Measurements from ENCODE around the gene GTSE1.
"Not testable (repeated sequence)": the region's sequence is repeated elsewhere in the genome, so short reads cannot be mapped to it uniquely, and the experiment has no call there.

The GTSE1 gene

DNA sequence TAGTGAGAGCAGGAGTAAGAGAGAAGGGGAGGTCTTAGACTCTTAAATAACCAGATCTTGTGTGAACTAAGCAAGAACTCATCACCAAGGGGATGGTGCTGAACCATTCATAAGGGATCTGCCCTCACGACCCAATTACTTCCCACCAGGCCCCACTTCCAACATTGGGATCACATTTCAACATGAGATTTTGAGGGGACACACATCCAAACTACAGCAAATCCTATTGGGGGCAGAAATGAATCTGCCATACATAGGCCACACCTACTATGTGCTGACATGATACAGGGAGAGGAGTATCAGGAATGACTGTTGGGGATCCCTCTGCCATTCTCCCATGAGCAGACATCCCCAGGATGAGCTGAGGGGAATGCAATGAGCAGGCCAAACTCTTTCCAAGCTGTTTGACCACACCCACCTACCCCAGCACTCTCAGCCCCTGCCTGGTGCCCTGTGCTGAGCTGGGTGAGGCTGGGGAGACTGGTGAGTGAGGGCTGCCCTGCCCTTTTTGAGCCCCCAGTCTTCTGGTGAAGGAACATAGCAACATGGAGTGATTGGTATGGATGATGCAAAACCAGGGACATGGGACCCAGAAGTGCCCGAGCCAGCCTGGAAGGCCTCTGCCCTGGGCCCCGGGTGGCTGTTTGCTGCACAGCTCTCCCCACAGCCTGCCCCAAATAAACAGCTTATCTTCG is 1.2 kb upstream of the GTSE1 start:
- DNase-seq = no peak

- no peak for DNase-seq
These were observed 612 bp downstream of the GTSE1 start for GRCh38 chr22:46297151-46297812.

GRCh38 chr22:46299101-46299500 is 2.4 kb downstream of the GTSE1 start:
- no peak for DNase-seq

DNA sequence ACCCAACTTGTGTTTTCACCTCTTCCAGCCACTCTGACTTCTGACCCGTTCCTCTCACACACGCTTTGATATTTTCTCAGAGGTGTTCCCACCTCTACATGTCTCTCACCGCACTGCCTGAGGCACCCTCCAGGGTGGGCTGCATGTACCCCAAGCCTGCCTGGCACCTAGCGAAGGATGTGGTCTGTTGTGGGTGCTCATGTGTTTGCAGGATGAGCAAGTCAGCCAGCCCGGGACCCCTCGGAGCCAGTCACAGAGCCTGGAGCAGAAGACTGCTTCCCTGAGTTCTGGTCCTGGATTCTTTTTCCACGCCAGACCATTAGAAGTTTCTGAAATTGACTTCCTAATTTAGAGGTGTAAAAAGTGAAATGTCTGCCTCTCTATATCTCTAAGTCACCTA is 3.8 kb downstream of the GTSE1 start:
- DNase-seq = no peak

GRCh38 chr22:46303347-46303965 is 6.8 kb downstream of the GTSE1 start:
- DNase-seq = no peak

DNA sequence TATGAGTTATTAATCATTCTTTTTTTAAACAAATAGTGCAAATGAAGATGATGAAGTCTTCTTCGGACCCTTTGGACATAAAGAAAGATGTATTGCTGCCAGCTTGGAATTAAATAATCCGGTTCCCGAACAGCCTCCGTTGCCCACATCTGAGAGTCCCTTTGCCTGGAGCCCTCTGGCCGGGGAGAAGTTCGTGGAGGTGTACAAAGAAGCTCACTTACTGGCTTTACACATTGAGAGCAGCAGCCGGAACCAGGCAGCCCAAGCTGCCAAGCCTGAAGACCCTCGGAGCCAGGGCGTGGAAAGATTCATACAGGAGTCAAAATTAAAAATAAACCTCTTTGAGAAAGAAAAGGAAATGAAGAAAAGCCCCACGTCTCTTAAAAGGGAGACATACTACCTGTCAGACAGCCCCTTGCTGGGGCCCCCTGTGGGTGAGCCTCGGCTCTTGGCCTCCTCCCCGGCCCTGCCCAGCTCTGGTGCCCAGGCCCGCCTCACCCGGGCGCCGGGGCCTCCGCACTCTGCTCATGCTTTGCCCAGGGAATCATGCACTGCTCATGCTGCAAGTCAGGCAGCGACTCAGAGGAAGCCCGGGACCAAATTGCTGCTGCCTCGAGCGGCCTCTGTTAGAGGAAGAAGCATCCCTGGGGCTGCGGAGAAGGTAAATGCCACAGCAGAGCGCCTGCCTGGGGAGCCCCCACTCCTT is 11.8 kb downstream of the GTSE1 start:
- DNase-seq = no peak

GRCh38 chr22:46309526-46310085 is 12.9 kb downstream of the GTSE1 start:
- no peak for DNase-seq

DNA sequence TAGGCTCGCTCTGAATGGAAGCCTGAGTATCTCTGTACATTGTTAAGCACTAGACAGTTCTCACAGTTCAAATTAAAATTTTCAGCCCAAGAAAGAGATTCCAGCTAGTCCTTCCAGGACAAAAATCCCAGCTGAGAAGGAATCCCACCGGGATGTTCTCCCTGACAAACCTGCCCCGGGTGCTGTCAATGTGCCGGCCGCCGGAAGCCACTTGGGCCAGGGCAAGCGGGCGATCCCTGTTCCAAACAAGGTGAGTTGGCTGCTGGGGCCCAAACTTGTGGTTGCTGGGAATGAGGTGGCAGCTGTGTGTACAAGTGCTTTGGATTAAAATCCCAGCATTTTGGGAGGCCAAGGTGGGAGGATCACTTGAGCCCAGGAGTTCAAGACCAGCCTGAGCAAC is 15.4 kb downstream of the GTSE1 start:
- no peak for DNase-seq

- not testable (repeated sequence) for DNase-seq
These were observed 16.2 kb downstream of the GTSE1 start for GRCh38 chr22:46312848-46313247.

DNA sequence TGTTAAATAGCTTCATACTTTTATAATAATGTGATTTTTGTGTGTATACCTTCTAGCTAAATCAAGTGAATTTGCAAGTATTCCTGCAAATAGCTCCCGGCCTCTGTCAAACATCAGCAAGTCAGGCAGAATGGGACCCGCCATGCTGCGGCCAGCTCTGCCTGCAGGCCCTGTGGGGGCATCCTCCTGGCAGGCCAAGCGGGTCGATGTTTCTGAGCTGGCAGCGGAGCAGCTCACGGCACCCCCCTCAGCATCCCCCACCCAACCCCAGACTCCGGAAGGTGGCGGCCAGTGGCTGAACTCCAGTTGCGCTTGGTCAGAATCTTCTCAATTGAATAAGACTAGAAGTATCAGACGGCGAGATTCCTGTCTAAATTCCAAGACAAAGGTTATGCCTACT is 19.3 kb downstream of the GTSE1 start:
- no peak for DNase-seq

DNA sequence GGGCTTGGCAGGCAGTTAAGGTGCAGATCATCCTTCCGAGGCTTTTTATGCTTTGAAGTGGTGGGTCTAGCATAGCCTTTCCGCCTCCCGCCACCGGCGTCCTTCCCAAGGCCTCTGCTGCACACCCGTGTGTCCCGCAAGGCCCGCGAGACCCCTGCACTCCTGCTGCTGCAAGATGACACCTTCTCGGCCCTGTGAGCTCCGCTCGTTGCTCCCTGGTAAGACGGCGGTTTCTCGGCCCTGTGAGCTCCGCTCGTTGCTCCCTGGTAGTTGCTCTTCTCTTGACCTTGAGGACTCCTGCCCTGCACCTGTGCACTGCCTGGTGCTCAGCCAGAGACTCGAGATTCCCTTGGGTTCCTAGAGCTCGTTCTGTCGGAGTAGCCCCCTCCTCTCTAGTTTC is 21.0 kb downstream of the GTSE1 start:
- no peak for DNase-seq

DNA sequence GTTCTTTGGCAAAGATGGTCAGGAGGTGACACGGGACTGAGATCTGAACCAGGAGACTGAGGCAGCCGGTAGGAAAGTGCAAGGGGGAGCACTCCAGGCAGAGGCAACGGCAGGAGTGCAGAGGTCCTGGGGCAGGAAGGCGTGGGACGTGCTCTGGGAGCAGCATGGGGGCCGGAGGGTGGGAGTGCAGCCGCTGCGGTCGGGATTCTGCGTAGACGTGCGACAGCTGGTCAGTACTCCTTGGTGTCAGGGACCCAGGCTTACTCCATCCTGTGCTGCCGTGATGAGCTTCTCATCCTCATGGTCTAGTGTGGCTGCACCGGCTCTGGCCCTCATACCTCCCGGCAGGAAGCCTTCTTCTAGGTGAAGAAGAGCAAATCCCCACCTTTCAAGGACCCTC is 21.9 kb downstream of the GTSE1 start:
- no peak for DNase-seq

- no peak for DNase-seq
These were observed 22.6 kb downstream of the GTSE1 start for GRCh38 chr22:46319319-46319718.

DNA sequence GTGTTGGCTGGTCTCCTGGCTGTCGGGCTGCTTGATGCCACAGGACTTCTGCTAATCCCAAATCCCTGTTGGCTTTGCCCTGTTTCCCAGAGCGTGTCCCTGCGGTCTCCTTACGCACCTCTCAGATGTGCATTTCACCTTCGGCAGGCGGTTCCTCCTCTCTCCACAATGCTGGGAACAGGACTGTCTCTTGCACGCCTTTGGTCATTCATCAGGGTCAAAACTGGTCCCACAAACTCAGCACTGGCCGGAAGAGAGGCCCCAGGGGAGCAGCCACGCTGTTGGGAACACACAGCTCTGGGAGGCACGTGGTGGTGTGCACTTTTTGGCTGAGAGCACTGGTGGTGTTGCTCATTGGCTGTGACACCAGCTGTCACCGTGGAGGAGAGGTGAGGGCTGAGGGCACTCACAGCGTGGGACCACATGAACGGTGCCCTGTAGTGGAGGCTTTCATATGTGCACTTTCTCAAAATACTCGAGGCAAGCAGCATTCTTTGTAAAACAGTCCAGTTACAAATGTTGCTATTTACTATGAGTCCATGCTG is 23.6 kb downstream of the GTSE1 start:
- DNase-seq = no peak

GRCh38 chr22:46320716-46321386 is 24.2 kb downstream of the GTSE1 start:
- no peak for DNase-seq

GRCh38 chr22:46322711-46323110 is 26.0 kb downstream of the GTSE1 start:
- DNase-seq = no peak

- no peak for DNase-seq
These were observed 26.5 kb downstream of the GTSE1 start for GRCh38 chr22:46323162-46323561.

DNA sequence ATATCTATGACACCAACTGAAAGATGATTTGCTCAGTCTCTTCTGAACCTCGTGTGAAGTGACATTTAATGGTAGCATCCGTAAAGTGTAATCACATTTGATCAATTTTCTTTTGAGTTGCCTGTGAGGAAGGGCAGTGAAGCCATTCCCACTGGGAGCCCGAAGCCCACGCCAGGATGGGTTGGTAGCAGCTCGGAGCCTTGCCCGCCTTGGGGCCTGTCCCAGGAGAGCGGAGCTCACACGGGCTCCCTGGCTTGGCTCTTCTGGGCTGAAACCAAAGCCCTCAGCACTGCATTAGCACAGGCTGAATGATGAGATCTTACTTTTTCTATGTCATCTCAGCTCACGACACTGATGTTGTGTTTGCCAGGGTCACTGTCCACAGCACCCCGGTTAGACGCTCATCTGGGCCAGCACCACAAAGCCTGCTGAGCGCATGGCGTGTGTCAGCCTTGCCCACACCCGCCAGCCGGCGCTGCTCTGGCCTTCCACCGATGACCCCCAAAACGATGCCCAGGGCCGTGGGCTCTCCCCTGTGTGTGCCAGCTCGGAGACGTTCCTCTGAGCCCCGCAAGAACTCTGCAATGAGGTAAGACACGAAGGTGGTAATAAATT is 29.5 kb downstream of the GTSE1 start:
- no peak for DNase-seq

GRCh38 chr22:46327691-46328465 is 31.2 kb downstream of the GTSE1 start:
- DNase-seq = no peak

- no peak for DNase-seq
These were observed 32.1 kb downstream of the GTSE1 start for GRCh38 chr22:46328797-46329196.

- DNase-seq = no peak
These were observed 32.9 kb downstream of the GTSE1 start for GRCh38 chr22:46329616-46330015.
